GM12875 (cell line): Measurements from ENCODE around the gene PCDHB8.
A peak's percentile ranks its signal among the peaks of the same experiment; 100 is the strongest.
"Not testable (repeated sequence)": the region's sequence is repeated elsewhere in the genome, so short reads cannot be mapped to it uniquely, and the experiment has no call there.

Experiments
- H3K4me3 ChIP-seq: one replicate; pipeline ENCODE4 v1.5.1; 2011; ENCODE audit warnings: low read depth, low read length, control low read depth
- CTCF ChIP-seq: IDR thresholded peaks from 2 replicates; pipeline ENCODE4 v1.5.1; 2011; ENCODE audit warnings: low read depth, mild to moderate bottlenecking, control low read depth, inconsistent platforms, low read length, moderate library complexity, borderline replicate concordance; ENCODE audit not compliant: insufficient read depth

The PCDHB8 gene

DNA sequence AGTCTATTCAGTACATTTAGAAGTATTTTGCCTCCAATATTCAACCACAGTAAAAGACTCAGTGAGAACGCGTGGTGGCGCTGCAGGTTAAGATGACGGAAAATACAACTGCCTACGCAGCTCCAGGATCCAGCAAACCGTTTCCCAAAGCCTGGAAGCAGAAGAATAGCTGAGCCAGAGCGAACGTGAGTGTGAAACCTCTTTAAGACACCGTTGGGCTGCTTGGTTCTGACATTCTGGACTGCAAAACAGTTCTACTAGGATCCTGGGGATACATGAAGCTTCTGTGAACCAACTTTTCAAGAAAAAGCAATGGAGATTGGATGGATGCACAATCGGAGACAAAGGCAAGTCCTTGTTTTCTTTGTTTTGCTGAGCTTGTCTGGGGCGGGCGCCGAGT lies 4.7 kb downstream of the PCDHB8 start, which contains the start of gene PCDHB16:
Gene PCDHB16, plus strand, starts transcription at position 140 of the 400 bp plus-strand sequence. Its CDS starts 173 bp downstream, at position 313.
- no peak for TF ChIP-seq CTCF
- H3K4me3 ChIP-seq, result no peak within 1 kb of the TSS

GRCh38 chr5:141184117-141184855 lies 6.7 kb downstream of the PCDHB8 start:
- not testable (repeated sequence) for H3K4me3 ChIP-seq

GRCh38 chr5:141186897-141187512 lies 9.4 kb downstream of the PCDHB8 start, which contains the start of gene PCDHB9:
Gene PCDHB9 (plus strand): TSS chr5:141187161. CDS start chr5:141187319, 158 bp downstream.
- H3K4me3 ChIP-seq, result no peak within 1 kb of the TSS
- TF ChIP-seq CTCF, result peak; percentile 18; the same call in 1 of the 2 replicates

DNA sequence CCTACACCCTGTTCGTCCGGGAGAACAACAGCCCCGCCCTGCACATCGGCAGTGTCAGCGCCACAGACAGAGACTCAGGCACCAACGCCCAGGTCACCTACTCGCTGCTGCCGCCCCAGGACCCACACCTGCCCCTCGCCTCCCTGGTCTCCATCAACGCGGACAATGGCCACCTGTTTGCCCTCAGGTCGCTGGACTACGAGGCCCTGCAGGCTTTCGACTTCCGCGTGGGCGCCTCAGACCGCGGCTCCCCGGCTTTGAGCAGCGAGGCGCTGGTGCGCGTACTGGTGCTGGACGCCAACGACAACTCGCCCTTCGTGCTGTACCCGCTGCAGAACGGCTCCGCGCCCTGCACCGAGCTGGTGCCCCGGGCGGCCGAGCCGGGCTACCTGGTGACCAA lies 11.1 kb downstream of the PCDHB8 start:
- not testable (repeated sequence) for H3K4me3 ChIP-seq

DNA sequence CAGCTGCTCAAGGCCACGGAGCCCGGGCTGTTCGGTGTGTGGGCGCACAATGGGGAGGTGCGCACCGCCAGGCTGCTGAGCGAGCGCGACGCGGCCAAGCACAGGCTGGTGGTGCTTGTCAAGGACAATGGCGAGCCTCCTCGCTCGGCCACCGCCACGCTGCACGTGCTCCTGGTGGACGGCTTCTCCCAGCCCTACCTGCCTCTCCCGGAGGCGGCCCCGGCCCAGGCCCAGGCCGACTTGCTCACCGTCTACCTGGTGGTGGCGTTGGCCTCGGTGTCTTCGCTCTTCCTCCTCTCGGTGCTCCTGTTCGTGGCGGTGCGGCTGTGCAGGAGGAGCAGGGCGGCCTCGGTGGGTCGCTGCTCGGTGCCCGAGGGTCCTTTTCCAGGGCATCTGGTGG lies 11.5 kb downstream of the PCDHB8 start:
- H3K4me3 ChIP-seq, result not testable (repeated sequence)

DNA sequence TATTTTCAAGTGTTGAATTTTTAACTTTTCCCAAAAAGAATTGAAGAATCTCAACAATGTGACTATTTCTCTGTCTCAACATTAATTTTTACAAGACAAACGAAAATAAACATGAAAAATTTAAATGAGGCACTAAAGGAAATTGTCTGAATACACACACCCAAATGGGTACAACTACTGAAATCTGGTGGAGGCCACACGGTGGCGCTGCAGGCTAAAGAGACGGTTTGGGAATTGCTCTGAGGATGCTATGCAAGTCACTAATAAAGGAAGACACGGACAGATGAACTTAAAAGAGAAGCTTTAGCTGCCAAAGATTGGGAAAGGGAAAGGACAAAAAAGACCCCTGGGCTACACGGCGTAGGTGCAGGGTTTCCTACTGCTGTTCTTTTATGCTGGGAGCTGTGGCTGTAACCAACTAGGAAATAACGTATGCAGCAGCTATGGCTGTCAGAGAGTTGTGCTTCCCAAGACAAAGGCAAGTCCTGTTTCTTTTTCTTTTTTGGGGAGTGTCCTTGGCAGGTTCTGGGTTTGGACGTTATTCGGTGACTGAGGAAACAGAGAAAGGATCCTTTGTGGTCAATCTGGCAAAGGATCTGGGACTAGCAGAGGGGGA lies 14.6 kb downstream of the PCDHB8 start, which contains the start of gene PCDHB10:
Gene PCDHB10, plus strand, starts transcription at position 244 of the 616 bp plus-strand sequence. Its CDS starts 200 bp downstream, at position 444.
- peak; percentile 34; the same call in 1 of the 2 replicates for TF ChIP-seq CTCF
- no peak within 1 kb of the TSS for H3K4me3 ChIP-seq

- H3K4me3 ChIP-seq, result not testable (repeated sequence)
Measured at GRCh38 chr5:141194332-141194731, 16.7 kb downstream of the PCDHB8 start.

GRCh38 chr5:141196363-141196762 lies 18.8 kb downstream of the PCDHB8 start:
- no peak overlapping the region for H3K4me3 ChIP-seq

More at GRCh38 chr5:141196363-141196762, 18.8 kb downstream of the PCDHB8 start:
- TF ChIP-seq CTCF, result no peak
